ENCODE data around the gene NDUFS7.

The NDUFS7 gene

GRCh38 chr19:1365319-1366269, 18.1 kb upstream of the NDUFS7 start:
- no peak for DNase-seq

GRCh38 chr19:1366296-1366695, 17.4 kb upstream of the NDUFS7 start:
- no peak for DNase-seq

DNA sequence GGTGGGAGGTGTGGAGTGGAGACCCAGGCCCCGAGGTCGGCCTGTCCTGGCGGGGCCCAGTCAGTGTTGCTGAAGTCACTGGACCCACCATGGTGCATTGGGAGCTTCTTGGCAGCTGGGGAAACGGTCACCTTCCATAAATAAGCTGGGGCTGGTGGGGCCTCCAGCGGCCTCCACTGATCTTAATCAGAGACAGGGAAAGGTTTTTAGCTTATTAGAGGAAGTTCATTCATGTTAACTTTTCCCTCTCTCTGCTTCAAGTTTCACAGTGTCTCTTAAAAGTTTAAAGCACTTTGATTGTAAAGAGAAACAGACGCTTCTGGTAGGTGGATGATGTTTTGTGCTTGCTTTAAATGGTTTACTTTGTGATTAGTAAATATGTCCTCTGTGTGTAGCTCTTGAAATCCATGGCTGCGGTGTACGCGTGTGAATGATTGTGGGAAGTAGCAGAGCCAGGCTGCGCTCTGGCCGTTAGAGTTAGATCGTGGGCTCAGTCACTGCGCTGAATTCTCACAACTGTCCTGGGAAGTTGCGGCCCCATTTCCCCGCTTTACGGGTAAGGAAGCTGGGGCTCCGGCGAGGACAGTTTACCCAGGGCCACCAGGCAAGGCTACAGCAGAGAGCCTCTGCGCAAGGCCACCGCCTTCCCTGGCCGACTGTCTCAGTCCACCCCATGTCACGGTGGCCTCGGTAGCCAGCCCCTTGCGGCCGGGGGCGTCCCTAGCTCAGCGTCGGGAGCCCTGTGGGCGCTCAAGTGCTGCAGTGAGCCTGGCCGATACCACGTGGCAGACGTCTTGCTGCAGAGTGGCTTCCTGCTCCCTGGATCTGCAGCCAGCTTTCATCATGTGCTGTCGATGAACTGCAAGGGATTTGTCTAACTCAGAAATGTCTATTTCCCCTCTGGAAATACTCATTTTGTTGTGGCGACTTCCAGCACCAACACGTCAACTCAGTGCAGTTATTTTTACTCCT, 16.5 kb upstream of the NDUFS7 start:
- no peak for DNase-seq

DNA sequence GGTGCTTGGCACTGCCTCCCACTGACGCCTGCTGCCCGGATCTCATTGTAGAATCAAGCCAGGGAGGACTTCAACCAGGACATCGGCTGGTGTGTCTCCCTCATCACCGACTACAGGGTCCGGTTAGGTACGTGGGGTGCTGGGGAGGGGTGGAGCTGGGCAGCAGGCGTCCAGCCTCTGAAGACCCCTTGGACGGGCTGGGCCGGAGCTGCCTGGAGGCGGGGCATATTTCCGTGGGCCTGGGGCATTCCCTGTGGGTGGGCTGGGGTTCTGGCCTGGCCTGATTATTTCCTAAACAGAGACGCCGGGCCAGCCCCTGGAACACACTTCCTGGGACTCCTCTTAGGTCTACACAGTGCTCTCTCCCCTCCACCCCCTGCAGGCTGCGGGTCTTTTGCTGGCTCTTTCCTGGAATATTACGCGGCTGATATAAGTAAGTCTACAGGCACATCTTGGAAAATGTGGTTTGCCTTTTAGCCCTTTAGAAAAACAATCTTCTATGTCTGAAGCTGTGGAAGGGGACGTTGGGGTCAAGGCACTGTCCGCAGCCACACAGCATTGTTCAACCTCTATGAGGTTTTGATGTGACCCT, 14.4 kb upstream of the NDUFS7 start:
- no peak for DNase-seq

- DNase-seq, result no peak
These were observed 12.9 kb upstream of the NDUFS7 start for GRCh38 chr19:1370579-1371361.

DNA sequence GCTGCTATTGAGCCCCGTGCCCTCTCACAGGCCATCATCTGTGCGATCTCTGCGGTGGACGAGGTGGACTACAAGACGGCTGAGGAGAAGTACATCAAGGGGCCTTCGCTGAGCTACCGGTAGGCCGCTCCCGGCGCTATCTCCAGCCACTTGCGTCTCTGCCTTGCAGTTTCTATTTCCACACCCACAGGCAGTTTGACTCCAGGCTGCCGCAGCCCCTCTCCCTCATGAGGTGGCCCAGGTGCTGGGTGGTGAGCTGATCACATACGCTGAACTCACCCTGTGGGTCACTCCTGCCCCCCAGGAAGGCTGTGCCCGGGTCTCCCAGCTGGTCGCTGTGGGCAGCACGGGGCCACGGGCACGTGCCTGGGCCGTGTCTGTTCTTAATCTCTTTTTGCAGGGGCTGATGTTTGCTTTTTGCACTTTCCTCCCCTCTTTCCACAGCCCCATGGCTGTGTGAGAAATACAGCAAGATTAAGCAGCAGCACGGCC, 10.6 kb upstream of the NDUFS7 start:
- no peak for DNase-seq

GRCh38 chr19:1373534-1374249, 10.0 kb upstream of the NDUFS7 start:
- no peak for DNase-seq

- DNase-seq, result no peak
These were observed 9.5 kb upstream of the NDUFS7 start for GRCh38 chr19:1374250-1374577.

- no peak for DNase-seq
These were observed 7.3 kb upstream of the NDUFS7 start for GRCh38 chr19:1376415-1376805.

GRCh38 chr19:1377176-1377964, 6.3 kb upstream of the NDUFS7 start:
- no peak for DNase-seq

- no peak for DNase-seq
These were observed 5.5 kb upstream of the NDUFS7 start for GRCh38 chr19:1377965-1378785.

DNA sequence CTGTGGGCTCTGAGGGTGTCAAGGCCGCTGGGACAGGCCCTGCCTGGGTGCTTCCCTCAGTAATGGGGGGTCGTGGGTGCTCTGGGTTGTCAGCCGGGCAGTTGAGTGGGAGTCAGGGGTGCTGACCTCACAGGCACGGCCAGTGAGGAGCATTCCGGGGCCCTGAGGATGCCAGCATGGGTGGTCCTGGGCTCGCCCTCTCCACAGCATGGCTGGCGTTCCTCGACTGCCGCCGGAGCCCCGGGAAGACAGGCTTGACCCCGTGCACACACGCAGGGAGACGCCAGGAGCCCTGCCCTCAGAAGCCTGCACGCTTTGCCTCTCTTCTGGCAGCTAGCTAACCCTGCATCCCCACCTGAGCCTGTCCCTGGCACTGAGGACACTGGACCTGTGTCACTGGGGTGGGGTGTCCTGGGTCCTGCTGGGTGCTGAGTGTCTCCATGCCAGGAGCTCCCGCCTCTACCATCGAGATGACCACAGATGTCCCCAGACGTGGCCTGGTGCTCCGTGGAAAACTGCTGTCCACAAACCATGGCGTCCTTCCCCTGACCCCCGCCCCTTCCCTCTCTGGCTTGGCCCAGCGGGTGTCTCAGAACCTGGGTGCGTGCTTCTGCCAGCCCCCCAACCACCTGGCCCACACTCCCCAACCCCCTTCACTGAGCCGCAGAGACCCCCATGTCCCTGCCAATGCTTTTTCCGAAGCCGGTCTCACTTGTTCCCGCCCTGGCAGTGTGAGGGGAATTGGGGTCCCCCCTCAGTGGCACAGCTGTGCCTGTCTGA, 4.4 kb upstream of the NDUFS7 start:
- DNase-seq, result no peak

DNA sequence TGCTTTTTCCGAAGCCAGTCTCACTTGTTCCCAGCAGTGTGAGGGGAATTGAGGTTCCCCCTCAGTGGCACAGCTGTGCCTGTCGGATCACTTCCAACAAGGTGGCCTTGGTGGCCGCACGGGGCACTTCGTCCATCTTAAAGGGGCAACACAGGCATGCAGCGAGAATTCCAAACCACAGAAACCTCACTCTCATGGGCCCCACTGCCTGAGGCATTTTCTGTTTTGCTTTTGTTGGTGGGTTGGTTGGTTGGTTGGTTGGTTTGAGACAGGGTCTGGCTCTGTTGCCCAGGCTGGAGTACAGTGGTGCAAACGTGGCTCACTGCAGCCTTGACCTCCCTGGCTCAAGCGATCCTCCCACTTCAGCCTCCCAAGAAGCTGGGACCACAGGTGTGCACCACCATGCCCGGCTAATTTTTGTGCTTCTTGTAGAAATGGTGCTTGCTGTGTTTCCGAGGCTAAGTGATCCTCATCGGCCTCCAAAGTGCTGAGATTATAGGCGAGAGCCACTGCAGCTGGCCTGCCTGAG, 3.7 kb upstream of the NDUFS7 start:
- no peak for DNase-seq

- DNase-seq, result no peak
These were observed 1.5 kb upstream of the NDUFS7 start for GRCh38 chr19:1382250-1382649.

DNA sequence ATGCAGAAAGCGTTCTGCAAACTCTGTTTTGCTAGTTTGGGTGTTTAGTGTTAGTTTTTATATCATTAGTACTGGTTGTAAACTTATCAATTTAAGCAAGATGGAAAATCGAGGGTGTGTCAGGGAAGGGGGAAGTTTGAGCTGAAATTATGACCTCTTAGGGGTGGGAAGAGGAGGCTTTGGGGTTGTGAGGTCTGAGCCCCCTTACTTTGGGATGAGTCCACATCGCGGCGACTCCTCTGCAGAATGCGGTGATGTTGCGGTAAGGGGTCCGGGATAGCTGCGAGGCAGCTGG, 743 bp upstream of the NDUFS7 start:
- no peak for DNase-seq

DNA sequence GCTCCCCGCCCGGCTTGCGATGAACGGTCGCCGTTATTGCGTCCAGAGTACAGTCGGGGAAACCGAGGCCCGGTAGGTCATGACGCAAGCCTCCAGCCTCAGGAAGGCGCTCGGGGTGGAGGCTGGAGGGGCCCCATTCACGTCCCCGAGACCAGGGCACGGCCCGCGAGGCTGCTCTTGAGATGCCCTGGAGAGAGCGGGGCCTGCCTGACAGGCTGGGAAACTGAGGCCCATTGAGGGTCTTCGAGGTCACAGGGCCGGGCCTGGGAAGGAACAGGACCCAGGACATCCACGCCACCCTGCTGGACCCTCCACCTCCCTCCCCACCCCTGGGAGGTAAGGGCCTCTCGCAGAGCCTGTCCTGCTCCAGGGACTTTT, 367 bp downstream of the NDUFS7 start:
- DNase-seq, result no peak

GRCh38 chr19:1384478-1385110, 887 bp downstream of the NDUFS7 start:
- no peak for DNase-seq

GRCh38 chr19:1385816-1386215, 2.1 kb downstream of the NDUFS7 start:
- no peak for DNase-seq
